ENCODE measurements around the gene FRAS1.
"Not testable (repeated sequence)": the region's sequence is repeated elsewhere in the genome, so short reads cannot be mapped to it uniquely, and the experiment has no call there.

Gene FRAS1

DNA sequence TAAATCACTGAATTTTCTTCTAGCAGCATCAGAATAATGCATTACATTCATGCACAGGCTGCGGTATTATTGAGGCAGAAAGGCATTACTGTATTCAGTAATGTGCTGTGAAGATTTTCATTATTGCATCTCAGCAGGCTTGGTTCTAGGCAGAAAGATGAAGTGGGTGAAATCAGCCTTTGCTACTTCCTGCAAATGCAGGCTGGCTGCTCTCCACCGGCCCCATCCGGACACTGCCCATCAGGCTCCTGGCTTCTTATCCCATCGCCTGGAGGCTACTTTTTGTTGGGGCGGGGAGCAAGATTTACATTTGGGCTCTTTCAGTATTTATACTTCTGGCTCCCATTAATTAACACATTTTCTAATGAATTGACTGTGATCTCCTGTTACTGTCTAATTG lies 117.8 kb downstream of the FRAS1 start:
- DNase-seq (ENCODE audit: insufficient read length, low spot score) (no peak), FAIRE-seq (no peak)
- TF ChIP-seq, protein P1, sequence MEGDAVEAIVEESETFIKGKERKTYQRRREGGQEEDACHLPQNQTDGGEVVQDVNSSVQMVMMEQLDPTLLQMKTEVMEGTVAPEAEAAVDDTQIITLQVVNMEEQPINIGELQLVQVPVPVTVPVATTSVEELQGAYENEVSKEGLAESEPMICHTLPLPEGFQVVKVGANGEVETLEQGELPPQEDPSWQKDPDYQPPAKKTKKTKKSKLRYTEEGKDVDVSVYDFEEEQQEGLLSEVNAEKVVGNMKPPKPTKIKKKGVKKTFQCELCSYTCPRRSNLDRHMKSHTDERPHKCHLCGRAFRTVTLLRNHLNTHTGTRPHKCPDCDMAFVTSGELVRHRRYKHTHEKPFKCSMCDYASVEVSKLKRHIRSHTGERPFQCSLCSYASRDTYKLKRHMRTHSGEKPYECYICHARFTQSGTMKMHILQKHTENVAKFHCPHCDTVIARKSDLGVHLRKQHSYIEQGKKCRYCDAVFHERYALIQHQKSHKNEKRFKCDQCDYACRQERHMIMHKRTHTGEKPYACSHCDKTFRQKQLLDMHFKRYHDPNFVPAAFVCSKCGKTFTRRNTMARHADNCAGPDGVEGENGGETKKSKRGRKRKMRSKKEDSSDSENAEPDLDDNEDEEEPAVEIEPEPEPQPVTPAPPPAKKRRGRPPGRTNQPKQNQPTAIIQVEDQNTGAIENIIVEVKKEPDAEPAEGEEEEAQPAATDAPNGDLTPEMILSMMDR (IDR thresholded peaks at IDR 0.05; ENCODE audit: insufficient read depth, missing control alignments), result no peak

DNA sequence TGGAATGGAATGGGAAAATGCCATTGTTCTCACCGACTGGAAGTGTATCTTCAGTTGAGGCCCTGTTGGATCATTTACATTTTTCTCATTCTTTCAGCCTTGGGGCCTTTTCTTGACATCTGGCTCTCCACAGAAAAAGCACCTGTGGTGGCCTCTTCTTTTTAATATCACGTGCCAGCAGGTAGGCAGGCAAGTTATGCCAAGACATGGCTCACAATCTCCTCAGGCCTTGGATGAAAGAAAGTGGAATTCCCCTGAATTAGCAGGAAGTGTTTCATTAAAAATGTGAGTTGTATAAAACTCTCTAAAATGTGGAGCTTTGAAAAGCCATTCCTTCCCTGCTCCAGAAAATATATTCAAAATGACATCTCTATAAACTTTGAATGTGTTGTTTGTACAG lies 122.1 kb downstream of the FRAS1 start:
- FAIRE-seq (no peak), DNase-seq (ENCODE audit: insufficient read length, low spot score) (no peak)
- TF ChIP-seq, protein P1 (IDR thresholded peaks at IDR 0.05; ENCODE audit: insufficient read depth, missing control alignments), result no peak

DNA sequence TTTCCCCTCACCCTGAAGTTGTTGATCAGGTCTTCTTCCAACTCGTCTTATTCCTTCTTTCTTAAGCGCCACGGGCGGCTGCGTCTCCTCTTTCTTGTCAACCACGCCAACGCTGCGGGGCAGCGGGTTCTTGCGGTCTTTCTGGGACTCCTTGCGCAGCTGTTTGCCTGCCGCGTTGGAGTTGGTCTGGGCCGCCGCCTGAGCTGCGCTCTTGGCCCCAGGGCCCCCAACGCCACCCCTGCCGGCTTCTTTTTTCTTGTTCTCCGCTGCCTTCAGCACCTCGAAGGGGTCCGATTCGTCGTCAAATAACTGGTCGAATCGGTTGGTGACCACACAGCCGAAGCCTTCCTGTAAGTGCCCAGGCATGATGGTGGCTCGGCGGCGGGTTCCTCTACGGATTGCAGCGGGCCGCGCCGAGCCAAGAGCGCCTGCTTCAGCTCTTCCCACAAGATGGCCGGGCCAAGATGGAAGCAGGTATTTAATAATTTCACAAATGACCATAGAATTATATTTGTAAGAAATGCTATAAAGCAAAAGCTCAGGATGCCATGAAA lies 124.6 kb downstream of the FRAS1 start:
- not testable (repeated sequence) for DNase-seq (ENCODE audit: insufficient read length, low spot score); FAIRE-seq

DNA sequence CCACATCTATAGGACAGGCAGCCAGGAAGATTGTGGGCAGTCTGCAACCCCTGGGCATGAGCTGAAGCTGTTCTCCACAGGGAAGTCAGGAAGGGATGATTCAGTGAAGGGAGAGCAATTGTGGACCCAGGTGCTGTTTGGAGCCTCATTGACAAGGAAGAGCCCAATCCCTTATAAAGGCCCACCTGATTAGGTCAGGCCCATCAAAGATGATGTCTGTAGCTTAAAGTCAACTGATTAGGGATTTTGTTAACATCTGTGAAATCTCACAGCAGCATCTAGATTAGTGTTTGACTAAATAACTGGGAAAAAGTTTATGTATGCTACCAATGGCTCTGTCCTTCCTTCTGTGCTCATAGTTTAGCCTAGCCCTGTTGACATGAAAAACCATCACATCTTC lies 127.5 kb downstream of the FRAS1 start:
- TF ChIP-seq, protein P1 (IDR thresholded peaks at IDR 0.05; ENCODE audit: insufficient read depth, missing control alignments), result no peak
- FAIRE-seq, result no peak
- no peak for DNase-seq (ENCODE audit: insufficient read length, low spot score)

DNA sequence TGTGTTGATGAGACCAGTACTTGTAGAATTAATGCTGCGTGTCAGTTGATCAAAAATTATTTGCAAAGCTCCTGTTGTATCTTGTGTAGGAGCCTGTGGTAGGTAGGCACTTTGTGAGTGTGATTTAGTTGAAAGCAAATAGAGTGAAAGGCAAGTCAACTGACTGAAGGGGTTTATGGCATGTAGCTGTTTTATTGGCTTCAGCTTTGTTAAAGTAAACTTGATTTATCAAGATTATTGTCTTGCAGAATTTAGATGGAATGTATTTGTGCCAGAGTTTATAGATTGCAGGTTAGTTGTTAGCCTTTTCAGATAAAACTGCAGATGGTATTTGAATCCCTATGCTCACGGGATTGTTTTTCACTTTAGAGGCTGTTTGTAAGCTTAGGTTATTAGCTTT lies 128.0 kb downstream of the FRAS1 start:
- TF ChIP-seq, protein P1 (IDR thresholded peaks at IDR 0.05; ENCODE audit: insufficient read depth, missing control alignments), result no peak
- no peak for DNase-seq (ENCODE audit: insufficient read length, low spot score)
- no peak for FAIRE-seq

DNA sequence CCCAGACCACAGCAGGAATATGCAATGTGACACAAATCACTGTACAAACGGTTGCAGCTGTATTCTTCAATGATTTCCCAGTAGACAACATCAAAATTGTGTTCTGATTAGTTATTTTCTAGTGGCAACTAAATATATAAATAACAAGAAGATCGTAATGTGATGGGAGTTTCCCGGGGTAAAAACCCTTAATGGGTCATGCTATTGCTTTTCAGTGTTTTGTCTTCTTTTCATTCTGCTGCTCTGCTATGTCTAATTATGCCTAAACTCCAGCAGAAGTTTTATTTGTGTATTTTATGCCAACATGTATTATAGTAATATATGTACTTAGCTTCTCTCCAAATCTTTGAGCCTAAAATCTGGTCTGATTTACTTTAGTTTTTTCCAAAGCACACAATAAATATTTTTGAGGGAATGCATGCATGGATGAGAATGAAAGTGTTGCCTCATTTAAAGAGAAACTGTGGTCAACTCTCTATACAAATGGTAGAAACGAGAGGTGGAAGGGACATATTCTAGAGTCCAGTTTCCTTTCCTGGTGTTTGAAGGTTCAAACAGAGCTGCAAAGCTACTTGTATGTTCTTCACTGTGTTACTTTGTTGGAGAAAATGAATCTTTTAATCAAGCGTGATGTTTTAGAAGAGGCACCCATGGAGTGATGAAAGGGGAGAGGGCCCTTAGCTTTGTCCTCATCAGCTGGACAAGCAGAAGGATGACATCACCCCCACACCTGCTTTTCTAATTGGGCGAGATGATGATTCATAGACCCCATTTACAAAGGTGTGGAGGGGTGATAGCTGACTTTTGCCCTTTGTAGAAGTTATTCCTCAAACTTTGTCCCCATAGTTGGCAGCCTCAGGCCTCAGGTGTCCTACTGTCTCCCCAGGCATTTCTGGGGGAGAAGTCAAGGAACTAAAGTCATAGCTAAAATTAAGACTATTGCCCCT lies 129.7 kb downstream of the FRAS1 start:
- no peak for DNase-seq (ENCODE audit: insufficient read length, low spot score)
- no peak for FAIRE-seq
- TF ChIP-seq, protein P1 (IDR thresholded peaks at IDR 0.05; ENCODE audit: insufficient read depth, missing control alignments), result no peak

DNA sequence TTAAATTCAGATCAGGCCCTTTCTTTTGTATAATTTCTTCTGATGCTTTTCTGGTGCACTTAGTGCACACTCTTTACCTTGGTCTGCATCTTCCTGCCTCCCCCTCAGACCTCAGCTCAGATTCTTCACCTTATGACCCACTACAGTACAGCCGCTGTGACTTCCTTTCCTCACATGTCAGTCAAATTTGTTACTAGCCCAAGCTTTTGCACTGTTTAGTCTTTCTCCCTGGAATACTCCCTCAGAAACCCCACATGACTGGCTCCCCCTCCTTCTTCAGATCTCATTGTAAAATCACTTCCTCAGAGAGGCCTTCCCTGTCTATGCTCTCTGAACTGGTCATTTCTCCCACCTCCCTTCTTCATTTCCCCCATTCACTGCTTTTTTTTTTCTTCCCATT lies 132.9 kb downstream of the FRAS1 start:
- no peak for FAIRE-seq
- no peak for DNase-seq (ENCODE audit: insufficient read length, low spot score)
- TF ChIP-seq, protein P1 (IDR thresholded peaks at IDR 0.05; ENCODE audit: insufficient read depth, missing control alignments), result no peak

All from D721Med (cell line).